ENCODE data around the gene GSC2. TPM values are rescaled to one million over a fixed set of nuclear protein-coding genes. Genes with fewer than 3 reads are reported as not detected.
A peak's percentile ranks its signal among the peaks of the same experiment; 100 is the strongest.

GSC2 gene
- total RNA-seq, 2 experiments from 2014 or later, result not detected

DNA sequence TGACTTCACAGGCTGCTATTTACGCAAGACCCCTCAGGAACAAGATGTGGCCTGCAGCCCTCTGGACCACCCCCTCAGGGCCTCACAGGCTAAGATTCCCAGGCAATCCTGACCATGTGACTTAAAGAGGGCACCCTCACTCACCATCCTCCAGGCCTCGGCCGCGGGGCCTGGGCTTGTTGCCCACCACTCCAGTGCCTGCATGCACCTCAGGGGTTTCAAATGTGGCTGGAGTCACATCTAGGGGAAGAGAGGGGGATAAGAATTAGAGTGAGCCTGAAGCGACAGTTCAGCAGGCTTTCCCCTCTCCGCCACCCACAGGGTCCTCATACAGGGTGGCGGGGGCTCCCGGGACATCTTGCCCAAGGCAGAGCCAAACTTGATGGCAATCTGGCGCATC, 7.7 kb downstream of the GSC2 start:
- H3K27ac Mint-ChIP-seq, result no peak overlapping the region
- Histone ChIP-seq H3K27ac (ENCODE audit: low read depth in 1 of 2, low read length in 2 of 2) (no peak overlapping the region), H3K9me3 (ENCODE audit: control insufficient read depth in 1 of 2, insufficient read depth in 1 of 2, low read length in 2 of 2) (no peaks in the 10 kb centered on the region), H3K4me1 (ENCODE audit: insufficient read depth, low read length) (peaks cover 23% of the 10 kb centered on the region), H3K36me3 (ENCODE audit: insufficient read depth, low read length) (peaks cover 54% of the 10 kb centered on the region), H3K27me3 (ENCODE audit: control insufficient read depth in 1 of 2, insufficient read depth in 2 of 2, low read length in 2 of 2) (peaks cover 0 to 2% of the 10 kb centered on the region in 2 experiments), H3K4me3 (ENCODE audit: low read length) (no peak overlapping the region)
- H3K36me3 Mint-ChIP-seq (ENCODE audit: low read depth), result peaks cover 46% of the 10 kb centered on the region
- intact Hi-C loops (cut with DNase I, micrococcal nuclease), result loop anchor here (10.0 kb wide), 2 partner anchors 302 to 332 kb away; partner anchors contain the start of genes C22orf39 (in 1 of the 2), CDC45 (in 1 of the 2) and UFD1 (in 1 of the 2)
- ChIA-PET CTCF (no interaction called here), POLR2A (interaction anchor here (0.8 to 3.3 kb wide), 2 partner anchors 20 to 487 kb away, joined by 3 to 34 read pairs; partner anchors contain the start of gene DGCR2)
- peaks cover 12% of the 10 kb centered on the region for H3K27me3 Mint-ChIP-seq
- DNase-seq (no peak), ATAC-seq (ENCODE audit: poor library complexity) (no peak)
- H3K4me3 Mint-ChIP-seq, result peak overlapping the region; percentile 60
- peaks cover 22% of the 10 kb centered on the region for H3K4me1 Mint-ChIP-seq (ENCODE audit: low read depth)
- no peaks in the 10 kb centered on the region for H3K9me3 Mint-ChIP-seq
- TF ChIP-seq, protein P1, sequence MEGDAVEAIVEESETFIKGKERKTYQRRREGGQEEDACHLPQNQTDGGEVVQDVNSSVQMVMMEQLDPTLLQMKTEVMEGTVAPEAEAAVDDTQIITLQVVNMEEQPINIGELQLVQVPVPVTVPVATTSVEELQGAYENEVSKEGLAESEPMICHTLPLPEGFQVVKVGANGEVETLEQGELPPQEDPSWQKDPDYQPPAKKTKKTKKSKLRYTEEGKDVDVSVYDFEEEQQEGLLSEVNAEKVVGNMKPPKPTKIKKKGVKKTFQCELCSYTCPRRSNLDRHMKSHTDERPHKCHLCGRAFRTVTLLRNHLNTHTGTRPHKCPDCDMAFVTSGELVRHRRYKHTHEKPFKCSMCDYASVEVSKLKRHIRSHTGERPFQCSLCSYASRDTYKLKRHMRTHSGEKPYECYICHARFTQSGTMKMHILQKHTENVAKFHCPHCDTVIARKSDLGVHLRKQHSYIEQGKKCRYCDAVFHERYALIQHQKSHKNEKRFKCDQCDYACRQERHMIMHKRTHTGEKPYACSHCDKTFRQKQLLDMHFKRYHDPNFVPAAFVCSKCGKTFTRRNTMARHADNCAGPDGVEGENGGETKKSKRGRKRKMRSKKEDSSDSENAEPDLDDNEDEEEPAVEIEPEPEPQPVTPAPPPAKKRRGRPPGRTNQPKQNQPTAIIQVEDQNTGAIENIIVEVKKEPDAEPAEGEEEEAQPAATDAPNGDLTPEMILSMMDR (IDR thresholded peaks at IDR 0.05), result no peak

DNA sequence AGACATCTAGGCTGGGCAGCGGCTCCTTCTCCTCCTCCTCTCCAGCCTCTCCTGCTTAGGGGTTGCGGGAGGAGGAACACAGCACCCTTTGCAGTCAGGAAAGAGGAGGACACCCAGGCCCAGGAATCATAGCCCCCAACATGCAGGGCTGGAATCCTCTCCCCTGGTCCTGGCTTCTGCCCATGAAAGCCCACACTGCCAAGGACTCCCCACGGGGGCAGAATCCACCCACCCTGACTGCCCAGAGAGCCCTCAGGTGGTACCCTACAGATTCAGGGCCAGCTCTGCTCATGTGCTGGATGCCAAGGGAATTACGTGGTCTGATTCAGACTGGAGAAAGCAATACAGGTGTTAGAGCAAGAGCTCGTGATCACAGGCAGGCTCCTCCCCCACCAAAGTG, 10.1 kb downstream of the GSC2 start:
- Histone ChIP-seq H3K36me3 (ENCODE audit: insufficient read depth, low read length) (peaks cover 74% of the 10 kb centered on the region), H3K27me3 (ENCODE audit: control insufficient read depth in 1 of 2, insufficient read depth in 2 of 2, low read length in 2 of 2) (no peaks in the 10 kb centered on the region), H3K9me3 (ENCODE audit: control insufficient read depth in 1 of 2, insufficient read depth in 1 of 2, low read length in 2 of 2) (no peaks in the 10 kb centered on the region), H3K4me1 (ENCODE audit: insufficient read depth, low read length) (peaks cover 22% of the 10 kb centered on the region), H3K27ac (ENCODE audit: low read depth in 1 of 2, low read length in 2 of 2) (no peak overlapping the region), H3K4me3 (ENCODE audit: low read length) (no peak overlapping the region)
- POLR2A ChIA-PET, result no interaction called here
- H3K4me1 Mint-ChIP-seq (ENCODE audit: low read depth), result peaks cover 22% of the 10 kb centered on the region
- no peaks in the 10 kb centered on the region for H3K27me3 Mint-ChIP-seq
- H3K27ac Mint-ChIP-seq, result no peak overlapping the region
- CTCF ChIA-PET, result no interaction called here
- no peak overlapping the region for H3K4me3 Mint-ChIP-seq
- DNase-seq, result no peak
- ATAC-seq (ENCODE audit: poor library complexity), result no peak
- TF ChIP-seq, protein P1 (IDR thresholded peaks at IDR 0.05), result no peak
- intact Hi-C loops (cut with DNase I, micrococcal nuclease), result loop anchor here (10.0 kb wide), 2 partner anchors 305 to 335 kb away; partner anchors contain the start of genes C22orf39 (in 1 of the 2), CDC45 (in 1 of the 2) and UFD1 (in 1 of the 2)
- peaks cover 67% of the 10 kb centered on the region for H3K36me3 Mint-ChIP-seq (ENCODE audit: low read depth)
- H3K9me3 Mint-ChIP-seq, result no peaks in the 10 kb centered on the region

DNA sequence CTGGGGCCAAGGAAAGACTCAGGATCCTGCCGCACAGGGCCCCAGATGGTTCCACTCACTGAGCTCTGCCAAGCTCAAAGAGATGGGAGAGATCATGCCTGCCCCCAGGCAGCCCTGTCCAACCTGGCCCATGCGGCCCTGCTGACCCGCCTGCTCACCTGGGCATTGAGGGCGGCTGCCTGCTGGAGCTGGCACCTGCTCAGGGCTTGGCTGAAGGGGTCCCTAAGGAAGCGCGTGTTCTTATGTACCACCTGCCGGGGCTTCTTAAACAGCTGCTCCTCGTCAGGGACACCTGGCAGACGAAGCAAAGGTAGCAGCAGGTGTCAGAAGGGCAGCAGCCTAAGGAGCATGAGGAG, 11.1 kb downstream of the GSC2 start:
- ChIA-PET CTCF (no interaction called here), POLR2A (interaction anchor here (1.0 kb wide), 1 partner anchor 17 kb away, joined by 3 read pairs; the partner anchor contains the start of gene DGCR2)
- Mint-ChIP-seq H3K27ac (no peak overlapping the region), H3K9me3 (no peaks in the 10 kb centered on the region), H3K27me3 (no peaks in the 10 kb centered on the region), H3K36me3 (ENCODE audit: low read depth) (peaks cover 70% of the 10 kb centered on the region), H3K4me3 (no peak overlapping the region), H3K4me1 (ENCODE audit: low read depth) (peaks cover 12% of the 10 kb centered on the region)
- Histone ChIP-seq H3K9me3 (ENCODE audit: control insufficient read depth in 1 of 2, insufficient read depth in 1 of 2, low read length in 2 of 2) (no peaks in the 10 kb centered on the region), H3K27me3 (ENCODE audit: control insufficient read depth in 1 of 2, insufficient read depth in 2 of 2, low read length in 2 of 2) (no peaks in the 10 kb centered on the region), H3K27ac (ENCODE audit: low read depth in 1 of 2, low read length in 2 of 2) (no peak overlapping the region), H3K36me3 (ENCODE audit: insufficient read depth, low read length) (peaks cover 84% of the 10 kb centered on the region), H3K4me1 (ENCODE audit: insufficient read depth, low read length) (peaks cover 16% of the 10 kb centered on the region), H3K4me3 (ENCODE audit: low read length) (no peak overlapping the region)
- ATAC-seq (ENCODE audit: poor library complexity), result no peak
- intact Hi-C loops (cut with DNase I, micrococcal nuclease), result no loop called here
- TF ChIP-seq, protein P1 (IDR thresholded peaks at IDR 0.05), result no peak
- DNase-seq, result no peak

Measured in CD4-positive, alpha-beta T cell (primary cell).